Heart right ventricle (tissue), 16 donors: ENCODE results near the gene MTREX. TPM values are rescaled to one million over a fixed set of nuclear protein-coding genes. Genes with fewer than 3 reads are reported as not detected.
A peak's percentile ranks its signal among the peaks of the same experiment; 100 is the strongest.

Experiments used
- ATAC-seq, 8 donors: fragments of 200-7000 bp; cut with Tn5 transposase; one replicate each; pipeline ENCODE4 v1.9.1; 2020; ENCODE audit warnings: mild to moderate bottlenecking in 8 of 8, moderate library complexity in 8 of 8, moderate number of reproducible peaks in 1 of 8
- DNase-seq, 2 donors: peaks; one replicate each; pipeline ENCODE4 v3.0.0-alpha.2; 2020
- H3K27ac ChIP-seq, 10 donors: fragments of 200-600 bp; sonication (generic) in 2 of 10; one replicate each; pipeline versions ENCODE4 v1.5.0 to v1.8.0; 2020 to 2022; ENCODE audit warnings: mild to moderate bottlenecking in 3 of 10
- H3K27me3 ChIP-seq, 7 donors: fragments of 200-600 bp; one replicate each; pipeline ENCODE4 v1.8.0; 2021 to 2022; ENCODE audit warnings: mild to moderate bottlenecking in 2 of 7
- H3K36me3 ChIP-seq, 9 donors: fragments of 200-600 bp; sonication (generic) in 1 of 9; one replicate each; pipeline versions ENCODE4 v1.5.0 to v1.8.0; 2020 to 2022; ENCODE audit warnings: mild to moderate bottlenecking in 2 of 9
- H3K4me1 ChIP-seq, 9 donors: fragments of 200-600 bp; sonication (generic) in 1 of 9; one replicate each; pipeline versions ENCODE4 v1.5.0 to v1.8.0; 2020 to 2022; ENCODE audit warnings: mild to moderate bottlenecking in 4 of 9
- H3K4me3 ChIP-seq, 10 donors: fragments of 200-600 bp; sonication (generic) in 2 of 10; one replicate each; pipeline versions ENCODE4 v1.5.0 to v1.8.0; 2020 to 2022; ENCODE audit warnings: mild to moderate bottlenecking in 7 of 10, moderate library complexity in 2 of 10
- H3K9me3 ChIP-seq, 11 donors: fragments of 200-600 bp in 10 of 11; sonication (generic) in 2 of 11; one replicate each; pipeline versions ENCODE4 v1.5.0 to v1.8.0; 2013 to 2022; ENCODE audit warnings: mild to moderate bottlenecking in 2 of 11, control low read depth in 1 of 11, moderate library complexity in 1 of 11
- CTCF ChIP-seq, 9 donors: fragments of 200-600 bp; sonication (generic) in 2 of 9; IDR thresholded peaks; one replicate each; pipeline versions ENCODE4 v1.5.0 to v1.8.0; 2021 to 2022; ENCODE audit warnings: antibody characterized with exemption in 9 of 9, mild to moderate bottlenecking in 5 of 9, moderate library complexity in 1 of 9
- WGBS, 2 donors: extraction: QIAGEN DNeasy Blood & Tissue Kit; methylation state at CpG; one replicate each; pipeline ENCODE4 v1.1.7; 2013; ENCODE audit warnings: inconsistent platforms in 1 of 2; 5-methylcytosine and 5-hydroxymethylcytosine counted together
- intact Hi-C, 10 donors: fragments of 100-400 bp; cut with DNase I; formaldehyde crosslinking; loops; one replicate each; pipeline versions ENCODE4 v1.11.1 to v1.14.2; 2022
- polyA plus RNA-seq, 2 donors: library from polyadenylated mRNA; stranded (reverse); fragments of 200-250 nt; gene quantifications; one replicate each; pipeline ENCODE4 v1.2.3, GENCODE V29; 2013
- total RNA-seq, 10 donors: library from RNA; stranded (reverse); fragmentation: NEBNext Ultra II Directional in 3 of 10; extraction: Animal tissue kit (Norgen Biotek cat#: 25700) in 3 of 10; gene quantifications; one replicate each; pipeline versions ENCODE4 v1.2.1 to v1.2.4, GENCODE V29; 2021 to 2023
- donor health status: Arrhythmogenic right ventricular cardiomyopathy.
- donor health status: ischemic (EF 13 %, LVEDD 7.1; RV severe dilation, severe dysfunction).
- donor health status: healthy with polysubstance abuse.
- donor health status: DM: no; HTN: yes; CAD: no.
- donor health status: DM: no; HTN: no; CAD: no.
- donor health status: ischemic (EF 25% LVEDD 6.9; RV normal size, moderate dysfunction).
- donor health status: ischemic (EF 25% LVEDD 5.7; RV mildly dilated, moderate dysfunction).
- donor health status: healthy.
- donor health status: DM: yes; HTN: yes; CAD: no.
- donor health status: Ischemic cardiomyopathy.
- donor health status: ischemic (EF 35%, LVEDD 5.7; RV mildly dilated, moderate dysfunction).
- donor health status: nonischemic (EF 11% LVEDD 7.7; RV severe dilation, severe dysfunction).
- donor health status: DM: yes; HTN: yes; CAD: no.
- donor health status: PGD.
- donor health status: ischemic (EF 29% LVEDD 5.4; RV normal size, mild dysfunction).
- donor health status: nonischemic (EF 23%, LVEDD 6.1; RV moderate dilation, normal function).

Gene MTREX
- total and polyA plus RNA-seq, 12 donors = 17.9 to 69.9 (median 62.1) TPM

GRCh38 chr5:55324815-55325418, 17.1 kb downstream of the MTREX start:
- DNase-seq (no peak), ATAC-seq (peak in 2 of 8 donors; percentile 52 to 54)
- Histone ChIP-seq H3K4me1 (peaks cover 0 to 18% (median 6%) of the 10 kb centered on the region in 9 donors), H3K36me3 (peaks cover 0 to 76% (median 6%) of the 10 kb centered on the region in 9 donors), H3K4me3 (no peak overlapping the region), H3K27ac (no peak overlapping the region), H3K9me3 (no peaks in the 10 kb centered on the region), H3K27me3 (no peaks in the 10 kb centered on the region)
- TF ChIP-seq CTCF (IDR thresholded peaks at IDR 0.05) = peak; percentile 27 to 69 (median 61)
- intact Hi-C loops = loop anchor here in 1 of 10 donors (5.0 kb wide), 1 partner anchor 367 kb away; no protein-coding TSS in a partner anchor
- 96 to 100% methylated on average over 1 of the region's 1 CpG for WGBS, 2 donors

- Histone ChIP-seq H3K27ac (no peak overlapping the region), H3K9me3 (no peaks in the 10 kb centered on the region), H3K4me3 (no peak overlapping the region), H3K27me3 (no peaks in the 10 kb centered on the region), H3K36me3 (peaks cover 0 to 83% (median 6%) of the 10 kb centered on the region in 9 donors), H3K4me1 (peaks cover 0 to 11% (median 2%) of the 10 kb centered on the region in 9 donors)
- no peak for TF ChIP-seq CTCF (IDR thresholded peaks at IDR 0.05)
- no peak for DNase-seq
- no peak for ATAC-seq
- 89 to 90% methylated on average over 5 of the region's 5 CpGs for WGBS, 2 donors
- intact Hi-C loops = loop anchor here in 1 of 10 donors (5.0 kb wide), 1 partner anchor 367 kb away; no protein-coding TSS in a partner anchor
These were observed 17.8 kb downstream of the MTREX start for GRCh38 chr5:55325621-55326020.

GRCh38 chr5:55327281-55327680, 19.5 kb downstream of the MTREX start:
- WGBS, 2 donors = 58 to 69% methylated on average over 2 of the region's 2 CpGs
- ATAC-seq (no peak), DNase-seq (no peak)
- Histone ChIP-seq H3K36me3 (peaks cover 0 to 97% (median 6%) of the 10 kb centered on the region in 9 donors), H3K27ac (no peak overlapping the region), H3K9me3 (no peaks in the 10 kb centered on the region), H3K4me1 (peaks cover 0 to 3% (median 0%) of the 10 kb centered on the region in 9 donors), H3K4me3 (no peak overlapping the region), H3K27me3 (no peaks in the 10 kb centered on the region)
- no peak for TF ChIP-seq CTCF (IDR thresholded peaks at IDR 0.05)
- intact Hi-C loops = loop anchor here in 1 of 10 donors (5.0 kb wide), 1 partner anchor 365 kb away; no protein-coding TSS in a partner anchor

- intact Hi-C loops = no loop called here
- no peak for TF ChIP-seq CTCF (IDR thresholded peaks at IDR 0.05)
- H3K9me3 ChIP-seq = peaks cover 0 to 3% (median 0%) of the 10 kb centered on the region in 11 donors
- ATAC-seq (no peak), DNase-seq (no peak)
- no peaks in the 10 kb centered on the region for H3K4me1 ChIP-seq
- no peak overlapping the region for H3K4me3 ChIP-seq
- WGBS, 2 donors = 88 to 94% methylated on average over 3 of the region's 3 CpGs
- H3K27me3 ChIP-seq = no peaks in the 10 kb centered on the region
- peaks cover 0 to 86% (median 9%) of the 10 kb centered on the region in 9 donors for H3K36me3 ChIP-seq
- no peak overlapping the region for H3K27ac ChIP-seq
These were observed 23.5 kb downstream of the MTREX start for GRCh38 chr5:55331321-55331720.
